ENCODE data around the gene CLIC1. TPM values are rescaled to one million over a fixed set of nuclear protein-coding genes. Genes with fewer than 3 reads are reported as not detected.

Gene CLIC1
- total and polyA plus RNA-seq, 10 of the 15 experiments (the other 5 are each of a cell fraction or from before 2014, with no cell fraction given), result 446 to 1,266 (median 636) TPM

DNA sequence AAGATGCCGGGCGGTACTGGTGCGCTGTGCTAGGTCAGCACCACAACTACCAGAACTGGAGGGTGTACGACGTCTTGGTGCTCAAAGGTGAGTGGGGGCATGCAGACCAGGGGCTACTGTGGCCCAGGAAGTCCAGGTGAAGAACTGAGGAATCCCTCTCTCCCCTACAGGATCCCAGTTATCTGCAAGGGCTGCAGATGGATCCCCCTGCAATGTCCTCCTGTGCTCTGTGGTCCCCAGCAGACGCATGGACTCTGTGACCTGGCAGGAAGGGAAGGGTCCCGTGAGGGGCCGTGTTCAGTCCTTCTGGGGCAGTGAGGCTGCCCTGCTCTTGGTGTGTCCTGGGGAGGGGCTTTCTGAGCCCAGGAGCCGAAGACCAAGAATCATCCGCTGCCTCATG is 28.6 kb downstream of the CLIC1 start:
- peaks cover 2% of the 10 kb centered on the region for H3K79me2 ChIP-seq (ENCODE audit: control insufficient read depth, insufficient read depth, low read length)
- no TSS peak for BruUV-seq (replicated peaks)
- H3K27ac ChIP-seq (ENCODE audit: control insufficient read depth, insufficient read depth), result no peak overlapping the region
- WGBS (ENCODE audit: insufficient coverage, insufficient replicate concordance, low lambda C conversion rate, missing lambda C conversion rate), result 66% methylated on average over 10 of the region's 10 CpGs
- no peaks in the 10 kb centered on the region for H3K9me3 ChIP-seq (replicated peaks; ENCODE audit: control insufficient read depth, insufficient read depth, low read length)
- ChIA-PET CTCF (no interaction called here), RAD21 (ENCODE audit: unreplicated experiment) (no interaction called here), SMC1A (ENCODE audit: uncharacterized antibody, unreplicated experiment) (no interaction called here), POLR2A (no interaction called here)
- H3K27me3 ChIP-seq (replicated peaks in 1 of 2; ENCODE audit: control insufficient read depth in 2 of 2, insufficient read depth in 2 of 2, low read length in 1 of 2), result no peaks in the 10 kb centered on the region; a peak in 1 of 4 replicates
- no peak for FAIRE-seq
- no peak for ATAC-seq
- H3K9ac ChIP-seq (ENCODE audit: control insufficient read depth, insufficient read depth, low read length), result no peak overlapping the region
- intact Hi-C loops (cut with micrococcal nuclease; ENCODE audit: unreplicated experiment) (no loop called here), in situ Hi-C loops (cut with MboI) (no loop called here)
- no peak for DNase-seq (ENCODE audit: low read depth, low spot score)
- H4K20me1 ChIP-seq (ENCODE audit: control insufficient read depth, insufficient read depth), result no peaks in the 10 kb centered on the region
- no peak overlapping the region for H3K4me3 ChIP-seq
- no peak overlapping the region for H2AFZ ChIP-seq (ENCODE audit: control insufficient read depth, low read depth, low read length)
- H3K4me1 ChIP-seq (ENCODE audit: control insufficient read depth, insufficient read depth, low read length), result no peaks in the 10 kb centered on the region
- no peaks in the 10 kb centered on the region for H3K36me3 ChIP-seq (ENCODE audit: control insufficient read depth in 2 of 2, insufficient read depth in 2 of 2, low read length in 1 of 2)
- H3K4me2 ChIP-seq (ENCODE audit: control insufficient read depth, insufficient read depth), result no peak overlapping the region
- TF ChIP-seq, protein P1, sequence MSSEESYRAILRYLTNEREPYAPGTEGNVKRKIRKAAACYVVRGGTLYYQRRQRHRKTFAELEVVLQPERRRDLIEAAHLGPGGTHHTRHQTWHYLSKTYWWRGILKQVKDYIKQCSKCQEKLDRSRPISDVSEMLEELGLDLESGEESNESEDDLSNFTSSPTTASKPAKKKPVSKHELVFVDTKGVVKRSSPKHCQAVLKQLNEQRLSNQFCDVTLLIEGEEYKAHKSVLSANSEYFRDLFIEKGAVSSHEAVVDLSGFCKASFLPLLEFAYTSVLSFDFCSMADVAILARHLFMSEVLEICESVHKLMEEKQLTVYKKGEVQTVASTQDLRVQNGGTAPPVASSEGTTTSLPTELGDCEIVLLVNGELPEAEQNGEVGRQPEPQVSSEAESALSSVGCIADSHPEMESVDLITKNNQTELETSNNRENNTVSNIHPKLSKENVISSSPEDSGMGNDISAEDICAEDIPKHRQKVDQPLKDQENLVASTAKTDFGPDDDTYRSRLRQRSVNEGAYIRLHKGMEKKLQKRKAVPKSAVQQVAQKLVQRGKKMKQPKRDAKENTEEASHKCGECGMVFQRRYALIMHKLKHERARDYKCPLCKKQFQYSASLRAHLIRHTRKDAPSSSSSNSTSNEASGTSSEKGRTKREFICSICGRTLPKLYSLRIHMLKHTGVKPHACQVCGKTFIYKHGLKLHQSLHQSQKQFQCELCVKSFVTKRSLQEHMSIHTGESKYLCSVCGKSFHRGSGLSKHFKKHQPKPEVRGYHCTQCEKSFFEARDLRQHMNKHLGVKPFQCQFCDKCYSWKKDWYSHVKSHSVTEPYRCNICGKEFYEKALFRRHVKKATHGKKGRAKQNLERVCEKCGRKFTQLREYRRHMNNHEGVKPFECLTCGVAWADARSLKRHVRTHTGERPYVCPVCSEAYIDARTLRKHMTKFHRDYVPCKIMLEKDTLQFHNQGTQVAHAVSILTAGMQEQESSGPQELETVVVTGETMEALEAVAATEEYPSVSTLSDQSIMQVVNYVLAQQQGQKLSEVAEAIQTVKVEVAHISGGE (CRISPR knock-in tag; IDR thresholded peaks at IDR 0.05), result no peak
- TF ChIP-seq, protein P2, sequence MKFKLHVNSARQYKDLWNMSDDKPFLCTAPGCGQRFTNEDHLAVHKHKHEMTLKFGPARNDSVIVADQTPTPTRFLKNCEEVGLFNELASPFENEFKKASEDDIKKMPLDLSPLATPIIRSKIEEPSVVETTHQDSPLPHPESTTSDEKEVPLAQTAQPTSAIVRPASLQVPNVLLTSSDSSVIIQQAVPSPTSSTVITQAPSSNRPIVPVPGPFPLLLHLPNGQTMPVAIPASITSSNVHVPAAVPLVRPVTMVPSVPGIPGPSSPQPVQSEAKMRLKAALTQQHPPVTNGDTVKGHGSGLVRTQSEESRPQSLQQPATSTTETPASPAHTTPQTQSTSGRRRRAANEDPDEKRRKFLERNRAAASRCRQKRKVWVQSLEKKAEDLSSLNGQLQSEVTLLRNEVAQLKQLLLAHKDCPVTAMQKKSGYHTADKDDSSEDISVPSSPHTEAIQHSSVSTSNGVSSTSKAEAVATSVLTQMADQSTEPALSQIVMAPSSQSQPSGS (IDR thresholded peaks at IDR 0.05; ENCODE audit: low read length), result no peak
- TF ChIP-seq CHD4 (IDR thresholded peaks at IDR 0.05), result no peak
- no peak for TF ChIP-seq MTA3 (IDR thresholded peaks at IDR 0.05; ENCODE audit: borderline replicate concordance, low read length)
- no peak for TF ChIP-seq MEF2A (IDR thresholded peaks at IDR 0.05; ENCODE audit: insufficient read depth, low read depth, low read length)
- no peak for TF ChIP-seq KLF5 (IDR thresholded peaks at IDR 0.05; ENCODE audit: partially characterized antibody)
- no peak for TF ChIP-seq CHD1 (IDR thresholded peaks at IDR 0.05; ENCODE audit: low read depth, low read length)
- TF ChIP-seq, protein P3, sequence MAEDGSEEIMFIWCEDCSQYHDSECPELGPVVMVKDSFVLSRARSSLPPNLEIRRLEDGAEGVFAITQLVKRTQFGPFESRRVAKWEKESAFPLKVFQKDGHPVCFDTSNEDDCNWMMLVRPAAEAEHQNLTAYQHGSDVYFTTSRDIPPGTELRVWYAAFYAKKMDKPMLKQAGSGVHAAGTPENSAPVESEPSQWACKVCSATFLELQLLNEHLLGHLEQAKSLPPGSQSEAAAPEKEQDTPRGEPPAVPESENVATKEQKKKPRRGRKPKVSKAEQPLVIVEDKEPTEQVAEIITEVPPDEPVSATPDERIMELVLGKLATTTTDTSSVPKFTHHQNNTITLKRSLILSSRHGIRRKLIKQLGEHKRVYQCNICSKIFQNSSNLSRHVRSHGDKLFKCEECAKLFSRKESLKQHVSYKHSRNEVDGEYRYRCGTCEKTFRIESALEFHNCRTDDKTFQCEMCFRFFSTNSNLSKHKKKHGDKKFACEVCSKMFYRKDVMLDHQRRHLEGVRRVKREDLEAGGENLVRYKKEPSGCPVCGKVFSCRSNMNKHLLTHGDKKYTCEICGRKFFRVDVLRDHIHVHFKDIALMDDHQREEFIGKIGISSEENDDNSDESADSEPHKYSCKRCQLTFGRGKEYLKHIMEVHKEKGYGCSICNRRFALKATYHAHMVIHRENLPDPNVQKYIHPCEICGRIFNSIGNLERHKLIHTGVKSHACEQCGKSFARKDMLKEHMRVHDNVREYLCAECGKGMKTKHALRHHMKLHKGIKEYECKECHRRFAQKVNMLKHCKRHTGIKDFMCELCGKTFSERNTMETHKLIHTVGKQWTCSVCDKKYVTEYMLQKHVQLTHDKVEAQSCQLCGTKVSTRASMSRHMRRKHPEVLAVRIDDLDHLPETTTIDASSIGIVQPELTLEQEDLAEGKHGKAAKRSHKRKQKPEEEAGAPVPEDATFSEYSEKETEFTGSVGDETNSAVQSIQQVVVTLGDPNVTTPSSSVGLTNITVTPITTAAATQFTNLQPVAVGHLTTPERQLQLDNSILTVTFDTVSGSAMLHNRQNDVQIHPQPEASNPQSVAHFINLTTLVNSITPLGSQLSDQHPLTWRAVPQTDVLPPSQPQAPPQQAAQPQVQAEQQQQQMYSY (CRISPR knock-in tag; IDR thresholded peaks at IDR 0.05), result no peak
- TF ChIP-seq, protein P4, sequence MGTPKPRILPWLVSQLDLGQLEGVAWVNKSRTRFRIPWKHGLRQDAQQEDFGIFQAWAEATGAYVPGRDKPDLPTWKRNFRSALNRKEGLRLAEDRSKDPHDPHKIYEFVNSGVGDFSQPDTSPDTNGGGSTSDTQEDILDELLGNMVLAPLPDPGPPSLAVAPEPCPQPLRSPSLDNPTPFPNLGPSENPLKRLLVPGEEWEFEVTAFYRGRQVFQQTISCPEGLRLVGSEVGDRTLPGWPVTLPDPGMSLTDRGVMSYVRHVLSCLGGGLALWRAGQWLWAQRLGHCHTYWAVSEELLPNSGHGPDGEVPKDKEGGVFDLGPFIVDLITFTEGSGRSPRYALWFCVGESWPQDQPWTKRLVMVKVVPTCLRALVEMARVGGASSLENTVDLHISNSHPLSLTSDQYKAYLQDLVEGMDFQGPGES (IDR thresholded peaks at IDR 0.05), result no peak
- TF ChIP-seq BCL11A (IDR thresholded peaks at IDR 0.05; ENCODE audit: low read depth, low read length), result no peak
- no peak for TF ChIP-seq NFYA (IDR thresholded peaks at IDR 0.05; ENCODE audit: borderline replicate concordance, low read depth, low read length)
- no peak for TF ChIP-seq CREM (IDR thresholded peaks at IDR 0.05; ENCODE audit: low read depth)
- no peak for TF ChIP-seq STAT3 (IDR thresholded peaks at IDR 0.05; ENCODE audit: low read depth, low read length)
- no peak for TF ChIP-seq RAD21 (IDR thresholded peaks at IDR 0.05; ENCODE audit: insufficient read depth, low read depth, low read length)

Data from GM12878 (cell line).